HG03159 (cell line): Measurements from ENCODE around the gene SHOX.

Source experiments
- ATAC-seq: cut with Tn5 transposase; IDR thresholded peaks from one replicate; pipeline ENCODE4 v1.9.1; 2021; ENCODE audit warnings: mild to moderate bottlenecking, moderate library complexity; ENCODE audit not compliant: unreplicated experiment

The SHOX gene

GRCh38 chrX:663841-664240, 33.2 kb downstream of the SHOX start:
- no peak for ATAC-seq

- ATAC-seq, result no peak
These were observed 36.5 kb downstream of the SHOX start for GRCh38 chrX:666762-667720.

DNA sequence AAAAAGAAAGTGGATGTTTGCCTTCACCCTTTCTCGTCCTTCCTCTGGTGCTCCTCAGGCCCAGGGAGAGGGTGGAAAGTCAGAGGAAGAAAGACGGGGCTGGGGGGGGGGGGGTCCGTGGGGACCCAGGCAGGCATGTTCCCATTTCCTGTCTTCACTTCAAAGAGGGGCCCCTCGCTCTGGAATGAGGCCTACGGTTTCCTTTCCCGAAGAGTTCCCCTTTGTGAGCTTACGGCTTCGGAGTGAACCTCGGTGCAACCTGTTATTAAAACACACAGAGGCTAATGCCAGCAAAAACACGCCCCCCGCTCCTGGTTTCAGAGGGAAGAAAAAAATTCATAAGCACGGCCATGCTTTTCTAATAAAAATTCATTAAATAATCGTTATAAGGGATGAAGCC, 40.1 kb downstream of the SHOX start:
- ATAC-seq, result no peak

- no peak for ATAC-seq
These were observed 42.3 kb downstream of the SHOX start for GRCh38 chrX:672931-673330.

GRCh38 chrX:675279-675954, 44.8 kb downstream of the SHOX start:
- no peak for ATAC-seq

GRCh38 chrX:675955-676295, 45.3 kb downstream of the SHOX start:
- ATAC-seq, result no peak

GRCh38 chrX:677376-677775, 46.8 kb downstream of the SHOX start:
- ATAC-seq, result no peak

DNA sequence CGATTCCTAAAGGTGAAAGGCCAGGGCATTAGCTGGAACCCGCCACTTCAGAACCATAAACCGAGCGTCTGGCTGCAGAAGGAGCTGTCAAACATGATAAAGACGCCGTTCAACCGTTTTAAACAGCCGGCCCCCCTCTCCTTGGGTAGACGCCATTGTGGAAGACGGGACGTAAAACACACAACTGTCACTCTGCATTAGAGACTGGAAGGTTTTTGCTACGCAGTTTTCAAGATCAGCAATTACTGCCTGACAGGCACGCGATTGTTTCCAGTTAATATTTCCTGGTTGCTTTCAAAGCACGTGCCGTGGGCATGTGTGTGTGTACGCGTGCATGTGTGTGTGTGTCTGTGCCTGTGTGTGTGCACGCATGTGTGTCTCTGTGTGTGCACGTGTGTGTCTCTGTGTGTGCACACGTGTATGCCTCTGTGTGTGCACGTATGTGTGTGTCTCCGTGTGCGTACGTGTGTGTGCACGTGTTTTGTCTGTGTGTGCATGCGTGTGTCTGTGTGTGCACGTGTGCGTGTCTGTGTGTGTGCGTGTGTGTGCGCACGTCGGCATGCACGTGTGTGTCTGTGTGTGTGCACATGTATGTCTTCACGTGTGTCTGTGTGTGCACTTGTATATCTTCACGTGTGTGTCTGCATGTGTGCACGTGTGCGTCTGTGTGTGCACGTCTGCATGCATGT, 48.8 kb downstream of the SHOX start:
- ATAC-seq, result no peak

DNA sequence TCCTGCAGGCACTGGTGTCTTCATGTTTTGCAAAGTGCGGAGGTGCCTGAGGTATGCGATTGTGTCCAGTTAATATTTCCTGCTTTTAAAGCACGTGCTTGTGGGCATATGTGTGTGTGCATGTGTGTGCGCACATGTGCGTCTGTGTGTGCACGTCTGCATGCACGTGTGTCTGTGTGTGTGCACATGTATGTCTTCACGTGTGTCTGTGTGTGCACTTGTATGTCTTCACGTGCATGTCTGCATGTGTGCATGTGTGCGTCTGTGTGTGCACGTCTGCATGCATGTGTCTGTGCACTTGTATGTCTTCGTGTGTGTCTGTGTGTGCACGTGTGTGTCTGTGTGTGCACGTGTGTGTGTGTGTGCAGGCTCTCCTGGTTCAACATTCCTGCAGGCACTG, 49.5 kb downstream of the SHOX start:
- no peak for ATAC-seq

- ATAC-seq, result no peak
These were observed 51.4 kb downstream of the SHOX start for GRCh38 chrX:681989-682388.

DNA sequence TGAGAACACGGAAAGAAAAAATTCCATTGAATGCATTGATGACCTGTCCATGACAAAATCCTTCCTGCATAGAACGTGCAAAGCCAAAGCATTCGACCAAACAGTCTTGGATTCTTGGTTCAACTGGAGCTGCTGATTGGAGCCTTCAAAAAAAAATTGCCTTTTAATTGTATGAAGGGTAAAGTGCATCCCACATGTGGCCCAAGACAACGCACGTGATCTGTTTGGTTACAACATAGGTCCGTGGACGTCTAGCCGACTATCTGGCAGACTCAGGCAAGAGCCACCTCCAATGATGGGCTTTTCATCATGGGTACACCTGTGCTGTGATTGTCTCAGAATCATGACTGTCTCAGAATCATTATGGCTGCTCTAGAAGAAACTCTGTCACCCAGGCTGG, 52.3 kb downstream of the SHOX start:
- ATAC-seq, result no peak

- no peak for ATAC-seq
These were observed 53.0 kb downstream of the SHOX start for GRCh38 chrX:683576-683975.

- ATAC-seq, result no peak
These were observed 54.8 kb downstream of the SHOX start for GRCh38 chrX:685120-686032.

DNA sequence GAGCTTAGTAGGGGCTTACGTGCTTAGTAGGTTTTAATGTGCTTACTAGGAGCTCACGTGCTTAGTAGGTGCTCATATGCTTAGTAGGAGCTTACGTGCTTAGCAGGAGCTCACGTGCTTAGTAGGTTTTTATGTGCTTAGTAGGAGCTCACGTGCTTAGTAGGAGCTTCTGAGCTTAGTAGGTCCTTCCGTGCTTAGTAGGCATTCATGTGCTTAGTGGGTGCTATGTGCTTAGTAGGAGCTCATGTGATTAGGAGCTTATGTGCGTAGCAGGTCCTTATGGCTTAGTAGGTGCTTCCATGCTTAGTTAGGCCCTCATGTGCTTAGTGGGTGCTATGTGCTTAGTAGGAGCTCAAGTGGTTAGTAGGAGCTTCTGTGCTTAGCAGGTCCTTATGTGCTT, 59.4 kb downstream of the SHOX start:
- no peak for ATAC-seq

GRCh38 chrX:694800-695199, 64.2 kb downstream of the SHOX start:
- ATAC-seq, result no peak

DNA sequence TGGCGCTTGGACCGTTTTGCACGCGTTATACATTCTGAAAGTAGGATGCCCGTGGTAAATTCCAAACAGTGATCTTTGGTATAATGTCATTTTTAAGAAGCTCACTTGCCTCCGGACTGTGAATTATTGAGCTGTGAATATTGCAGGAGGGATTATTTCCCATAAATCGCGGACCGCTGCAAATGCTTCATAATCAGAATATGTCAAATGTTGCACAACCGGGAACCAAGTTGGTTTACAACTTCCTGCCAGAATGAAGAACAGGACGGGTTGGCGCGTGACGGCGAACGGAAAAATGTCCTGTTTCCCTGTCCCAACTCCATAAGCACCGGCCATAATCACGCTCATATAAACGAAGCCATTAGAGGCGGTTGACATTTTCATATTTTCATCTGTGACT, 67.6 kb downstream of the SHOX start:
- no peak for ATAC-seq

DNA sequence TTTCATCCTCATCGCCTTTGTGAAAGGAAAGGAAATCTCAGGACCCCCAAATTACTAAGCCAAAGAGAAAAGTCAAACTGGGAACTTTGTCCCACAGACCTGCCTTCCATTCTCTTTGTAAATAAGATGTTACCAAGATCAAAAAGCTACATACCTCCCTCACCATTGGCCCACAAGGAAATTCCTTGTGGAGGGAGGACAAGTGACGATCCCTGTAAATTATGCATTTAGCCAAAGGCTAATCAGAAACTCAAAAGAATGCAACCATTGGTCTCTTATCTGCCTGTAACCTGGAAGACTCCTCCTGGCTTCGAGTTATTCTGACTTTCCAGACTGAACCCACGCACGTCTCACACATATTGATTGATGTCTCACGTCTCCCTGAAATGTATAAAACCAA, 70.3 kb downstream of the SHOX start:
- no peak for ATAC-seq

- no peak for ATAC-seq
These were observed 71.1 kb downstream of the SHOX start for GRCh38 chrX:701673-702072.

DNA sequence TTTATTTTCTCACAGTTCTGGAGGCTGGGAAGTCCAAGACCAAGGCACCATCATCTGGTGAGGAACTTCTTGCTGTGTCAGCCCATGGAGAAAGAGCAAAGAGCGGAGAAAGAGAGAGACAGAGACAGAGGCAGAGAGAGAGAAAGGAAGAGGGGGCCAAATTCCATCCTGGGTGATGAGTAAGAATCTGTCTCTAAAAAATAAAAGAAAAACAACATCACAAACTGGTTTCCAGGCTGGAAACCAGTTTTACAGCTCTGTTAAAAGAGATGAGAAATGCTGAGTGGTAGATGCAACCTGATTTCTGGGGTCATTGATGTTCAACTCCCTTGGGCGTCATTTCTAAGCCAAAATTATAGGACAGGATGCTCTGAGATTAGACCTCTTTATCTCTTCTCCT, 72.9 kb downstream of the SHOX start:
- no peak for ATAC-seq

DNA sequence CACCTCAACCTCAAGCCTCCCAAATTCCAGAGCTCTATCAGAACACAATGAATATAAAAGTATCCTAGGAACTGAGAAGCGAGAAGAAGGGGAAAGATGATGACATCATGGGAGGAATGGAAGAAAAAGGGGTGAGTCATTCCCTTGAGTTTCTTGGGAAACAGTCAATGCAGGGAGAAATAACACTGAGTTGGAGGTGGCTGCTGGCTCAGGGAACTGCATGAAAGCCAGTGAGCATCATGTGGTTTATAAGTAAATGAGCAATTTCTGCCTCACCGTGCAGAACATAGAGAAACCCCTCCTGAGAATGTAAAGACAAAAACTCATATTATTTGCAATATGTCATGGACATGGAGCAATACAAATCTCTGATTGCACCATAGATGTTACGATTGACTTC, 73.3 kb downstream of the SHOX start:
- no peak for ATAC-seq
